Ishikawa (cell line): ENCODE measurements around the gene ZNF358.

Source experiments
- CEBPB ChIP-seq: IDR thresholded peaks from 2 replicates; pipeline ENCODE4 v1.6.1; 2012
- CREB1 ChIP-seq: IDR thresholded peaks from 2 replicates; pipeline ENCODE4 v1.6.1; 2012; ENCODE audit warnings: low read depth
- EGR1 ChIP-seq: IDR thresholded peaks from 2 replicates; pipeline ENCODE4 v1.6.1; 2012
- EP300 ChIP-seq: IDR thresholded peaks from 2 replicates; pipeline ENCODE4 v1.6.1; 2012; ENCODE audit warnings: borderline replicate concordance
- FOXM1 ChIP-seq: IDR thresholded peaks from 2 replicates; pipeline ENCODE4 v1.6.1; 2012; ENCODE audit warnings: low read depth, borderline replicate concordance
- NFIC ChIP-seq: IDR thresholded peaks from 2 replicates; pipeline ENCODE4 v1.6.1; 2012
- RAD21 ChIP-seq: IDR thresholded peaks from 2 replicates; pipeline ENCODE4 v1.6.1; 2012; ENCODE audit warnings: low read depth
- REST ChIP-seq: IDR thresholded peaks from 2 replicates; pipeline ENCODE4 v1.6.1; 2012; ENCODE audit warnings: low read depth, mild to moderate bottlenecking
- TAF1 ChIP-seq: IDR thresholded peaks from 2 replicates; pipeline ENCODE4 v1.6.1; 2012; ENCODE audit warnings: low read depth, mild to moderate bottlenecking
- TCF12 ChIP-seq: IDR thresholded peaks from 2 replicates; pipeline ENCODE4 v1.6.1; 2012; ENCODE audit warnings: low read depth
- TEAD4 ChIP-seq: IDR thresholded peaks from 2 replicates; pipeline ENCODE4 v1.6.1; 2012
- YY1 ChIP-seq: IDR thresholded peaks from 2 replicates; pipeline ENCODE4 v1.6.1; 2012; ENCODE audit warnings: low read depth
- ZBTB7A ChIP-seq: IDR thresholded peaks from 2 replicates; pipeline ENCODE4 v1.6.1; 2012; ENCODE audit warnings: low read depth
- TF ChIP-seq, protein P1 (sequence below): IDR thresholded peaks from 2 replicates; pipeline ENCODE4 v1.6.1; 2012
- TF ChIP-seq, protein P2 (sequence below): IDR thresholded peaks from 2 replicates; pipeline ENCODE4 v1.6.1; 2012

The ZNF358 gene

GRCh38 chr19:7539827-7540425 lies 24.0 kb downstream of the ZNF358 start:
- TF ChIP-seq TAF1 (no peak), EGR1 (no peak), TCF12 (no peak), EP300 (no peak), YY1 (no peak), REST (no peak), ZBTB7A (no peak), TEAD4 (no peak)
- TF ChIP-seq, protein P1, sequence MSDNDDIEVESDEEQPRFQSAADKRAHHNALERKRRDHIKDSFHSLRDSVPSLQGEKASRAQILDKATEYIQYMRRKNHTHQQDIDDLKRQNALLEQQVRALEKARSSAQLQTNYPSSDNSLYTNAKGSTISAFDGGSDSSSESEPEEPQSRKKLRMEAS, result no peak

GRCh38 chr19:7540761-7541474 lies 25.0 kb downstream of the ZNF358 start:
- TF ChIP-seq ZBTB7A (no peak), CEBPB (no peak), YY1 (no peak), EGR1 (no peak), CREB1 (no peak), TAF1 (no peak), EP300 (no peak), REST (no peak), FOXM1 (no peak), NFIC (no peak), RAD21 (no peak), TCF12 (no peak), TEAD4 (no peak)
- TF ChIP-seq, protein P1, result no peak
- TF ChIP-seq, protein P2, sequence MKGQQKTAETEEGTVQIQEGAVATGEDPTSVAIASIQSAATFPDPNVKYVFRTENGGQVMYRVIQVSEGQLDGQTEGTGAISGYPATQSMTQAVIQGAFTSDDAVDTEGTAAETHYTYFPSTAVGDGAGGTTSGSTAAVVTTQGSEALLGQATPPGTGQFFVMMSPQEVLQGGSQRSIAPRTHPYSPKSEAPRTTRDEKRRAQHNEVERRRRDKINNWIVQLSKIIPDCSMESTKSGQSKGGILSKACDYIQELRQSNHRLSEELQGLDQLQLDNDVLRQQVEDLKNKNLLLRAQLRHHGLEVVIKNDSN, result no peak

- TF ChIP-seq CEBPB (no peak), CREB1 (no peak), YY1 (no peak), ZBTB7A (no peak), TEAD4 (no peak)
Measured at GRCh38 chr19:7541475-7541824, 25.5 kb downstream of the ZNF358 start.

DNA sequence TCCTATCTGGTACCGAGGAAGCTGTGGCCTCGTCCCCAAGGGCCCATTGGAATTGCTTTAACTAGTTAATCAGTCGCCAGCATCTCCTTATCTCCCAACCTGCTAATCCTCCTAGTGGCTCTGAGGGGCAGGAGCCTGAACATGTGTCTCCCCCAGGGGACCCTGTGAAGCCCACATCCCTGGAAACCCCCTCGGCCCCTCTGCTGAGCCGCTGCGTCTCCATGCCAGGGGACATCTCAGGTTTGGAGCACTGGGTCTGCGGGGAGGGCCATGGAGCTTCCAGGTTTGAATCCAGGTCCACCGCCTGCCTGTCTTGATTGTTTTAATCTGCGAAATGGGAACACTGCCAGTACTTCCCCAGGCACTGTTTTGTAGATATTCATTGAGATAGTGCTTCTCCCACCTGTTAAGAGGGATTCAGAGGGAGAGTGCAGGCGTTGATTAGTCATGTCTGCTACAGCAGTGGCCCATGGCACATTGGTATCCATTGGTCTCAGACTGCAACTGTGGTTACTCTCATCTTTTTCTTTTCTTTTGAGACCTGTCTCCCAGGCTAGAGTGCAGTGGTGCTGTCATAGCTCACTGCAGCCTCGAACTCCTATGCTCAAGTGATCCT lies 26.0 kb downstream of the ZNF358 start:
- no peak for TF ChIP-seq EGR1
- TF ChIP-seq TAF1, result no peak
- no peak for TF ChIP-seq REST
- TF ChIP-seq, protein P1, result no peak
- TF ChIP-seq, protein P2, result no peak
- no peak for TF ChIP-seq ZBTB7A
- no peak for TF ChIP-seq NFIC
- TF ChIP-seq TCF12, result no peak
- TF ChIP-seq RAD21, result no peak
- no peak for TF ChIP-seq CREB1
- TF ChIP-seq FOXM1, result no peak
